Thyroid gland (tissue), 4 donors: ENCODE measurements around the gene ZNF518B.

Experiments used
- CTCF ChIP-seq, 6 experiments: fragments of 200-600 bp in 3 of 6; fragments of 450-650 bp in 3 of 6; sonication (generic) in 3 of 6; IDR thresholded peaks; one replicate each; pipeline ENCODE4 v1.5.1; 2016 to 2019; ENCODE audit warnings: antibody characterized with exemption in 6 of 6, mild to moderate bottlenecking in 2 of 6, inconsistent platforms in 1 of 6, moderate library complexity in 1 of 6
- POLR2A ChIP-seq, 2 donors: fragments of 450-650 bp; IDR thresholded peaks; one replicate each; pipeline ENCODE4 v1.6.1; 2017; ENCODE audit warnings: antibody characterized with exemption in 2 of 2, mild to moderate bottlenecking in 2 of 2, moderate library complexity in 1 of 2

- TF ChIP-seq CTCF (IDR thresholded peaks at IDR 0.05) (no peak), POLR2A (IDR thresholded peaks at IDR 0.05) (no peak)
Measured at GRCh38 chr4:10456260-10456594, 999 bp downstream of the ZNF518B start.
